ENCODE data around the gene TMEM39A. TPM values are rescaled to one million over a fixed set of nuclear protein-coding genes. Genes with fewer than 3 reads are reported as not detected.
A peak's percentile ranks its signal among the peaks of the same experiment; 100 is the strongest.

Gene TMEM39A
- 23.4 TPM for total RNA-seq

- ATAC-seq, result peak; percentile 94
- peak; percentile 100 for DNase-seq (ENCODE audit: low spot score)
Measured at GRCh38 chr3:119463171-119464169, at the start of gene TMEM39A. Gene TMEM39A (minus strand): TSS chr3:119463615. CDS start chr3:119462074, 1,541 bp downstream.

- no peak for DNase-seq (ENCODE audit: low spot score)
- no peak for ATAC-seq
Measured at GRCh38 chr3:119510690-119511089, 47.3 kb upstream of the TMEM39A start.

- ATAC-seq (no peak), DNase-seq (ENCODE audit: low spot score) (no peak)
Measured at GRCh38 chr3:119508172-119508845, 44.9 kb upstream of the TMEM39A start.

GRCh38 chr3:119507404-119507803 lies 44.0 kb upstream of the TMEM39A start:
- DNase-seq (ENCODE audit: low spot score) (no peak), ATAC-seq (no peak)

GRCh38 chr3:119506631-119507030 lies 43.2 kb upstream of the TMEM39A start:
- ATAC-seq (no peak), DNase-seq (ENCODE audit: low spot score) (no peak)

- DNase-seq (ENCODE audit: low spot score) (no peak), ATAC-seq (no peak)
Measured at GRCh38 chr3:119500901-119501300, 37.5 kb upstream of the TMEM39A start.

- DNase-seq (ENCODE audit: low spot score) (no peak), ATAC-seq (no peak)
Measured at GRCh38 chr3:119500265-119500664, 36.9 kb upstream of the TMEM39A start.

- DNase-seq (ENCODE audit: low spot score), result peak; percentile 99
- ATAC-seq, result peak; percentile 98
Measured at GRCh38 chr3:119498186-119499011, 35.0 kb upstream of the TMEM39A start, which contains the start of gene TIMMDC1. Gene TIMMDC1 (plus strand): TSS chr3:119498547. CDS start chr3:119498734, 187 bp downstream.

- DNase-seq (ENCODE audit: low spot score) (no peak), ATAC-seq (peak; percentile 34)
Measured at GRCh38 chr3:119497820-119498185, 34.4 kb upstream of the TMEM39A start.

GRCh38 chr3:119494597-119494996 lies 31.2 kb upstream of the TMEM39A start:
- DNase-seq (ENCODE audit: low spot score) (no peak), ATAC-seq (no peak)

GRCh38 chr3:119492810-119493209 lies 29.4 kb upstream of the TMEM39A start:
- no peak for ATAC-seq
- DNase-seq (ENCODE audit: low spot score), result no peak

- DNase-seq (ENCODE audit: low spot score) (no peak), ATAC-seq (no peak)
Measured at GRCh38 chr3:119492128-119492527, 28.7 kb upstream of the TMEM39A start.

GRCh38 chr3:119490153-119490552 lies 26.7 kb upstream of the TMEM39A start:
- no peak for DNase-seq (ENCODE audit: low spot score)
- ATAC-seq, result no peak

- DNase-seq (ENCODE audit: low spot score) (no peak), ATAC-seq (no peak)
Measured at GRCh38 chr3:119485563-119485962, 22.1 kb upstream of the TMEM39A start.

- DNase-seq (ENCODE audit: low spot score) (no peak), ATAC-seq (no peak)
Measured at GRCh38 chr3:119483101-119483500, 19.7 kb upstream of the TMEM39A start.

- DNase-seq (ENCODE audit: low spot score) (no peak), ATAC-seq (no peak)
Measured at GRCh38 chr3:119481079-119481478, 17.7 kb upstream of the TMEM39A start.

- no peak for DNase-seq (ENCODE audit: low spot score)
Measured at GRCh38 chr3:119470866-119471265, 7.5 kb upstream of the TMEM39A start.

GRCh38 chr3:119469418-119470189 lies 6.2 kb upstream of the TMEM39A start:
- no peak for DNase-seq (ENCODE audit: low spot score)
- ATAC-seq, result peak; percentile 4

More at GRCh38 chr3:119470866-119471265, 7.5 kb upstream of the TMEM39A start:
- ATAC-seq, result no peak

GRCh38 chr3:119468041-119468440 lies 4.6 kb upstream of the TMEM39A start:
- DNase-seq (ENCODE audit: low spot score), result no peak
- ATAC-seq, result no peak

- ATAC-seq (peak; percentile 39), DNase-seq (ENCODE audit: low spot score) (no peak)
Measured at GRCh38 chr3:119457246-119457645, 6.2 kb downstream of the TMEM39A start.
